Parathyroid adenoma (tissue), 2 donors: ENCODE measurements around the gene OAS3.
A peak's percentile ranks its signal among the peaks of the same experiment; 100 is the strongest.

ENCODE experiments used
- H2AFZ ChIP-seq: fragments of 300-600 bp; sonication (generic); one replicate; pipeline ENCODE4 v1.7.0; 2017; ENCODE audit warnings: antibody characterized with exemption, mild to moderate bottlenecking
- H3K27ac ChIP-seq: fragments of 300-600 bp; sonication (generic); one replicate; pipeline ENCODE4 v1.7.0; 2017
- H3K27me3 ChIP-seq: fragments of 300-600 bp; sonication (generic); one replicate; pipeline ENCODE4 v1.7.0; 2017; ENCODE audit warnings: low read length; ENCODE audit not compliant: control insufficient read depth, insufficient read depth
- H3K36me3 ChIP-seq: fragments of 300-600 bp; sonication (generic); one replicate; pipeline ENCODE4 v1.7.0; 2017; ENCODE audit warnings: low read length; ENCODE audit not compliant: control insufficient read depth, insufficient read depth
- H3K4me1 ChIP-seq: fragments of 300-600 bp; sonication (generic); one replicate; pipeline ENCODE4 v1.7.0; 2017; ENCODE audit warnings: control low read depth
- H3K4me2 ChIP-seq: fragments of 300-600 bp; sonication (generic); one replicate; pipeline ENCODE4 v1.7.0; 2017; ENCODE audit warnings: low read length
- H3K4me3 ChIP-seq: fragments of 300-600 bp; sonication (generic); one replicate; pipeline ENCODE4 v1.7.0; 2017; ENCODE audit warnings: low read depth, low read length
- H3K79me2 ChIP-seq: fragments of 300-600 bp; sonication (generic); one replicate; pipeline ENCODE4 v1.7.0; 2017; ENCODE audit warnings: control low read depth
- H3K9ac ChIP-seq: fragments of 300-600 bp; sonication (generic); one replicate; pipeline ENCODE4 v1.7.0; 2017; ENCODE audit warnings: mild to moderate bottlenecking
- H3K9me3 ChIP-seq: fragments of 300-600 bp; sonication (generic); one replicate; pipeline ENCODE4 v1.7.0; 2017; ENCODE audit warnings: low read length; ENCODE audit not compliant: control insufficient read depth
- TF ChIP-seq, protein P1 (sequence below): fragments of 300-600 bp; sonication (generic); IDR thresholded peaks from one replicate; pipeline ENCODE4 v1.7.0; 2017; ENCODE audit warnings: antibody characterized with exemption, mild to moderate bottlenecking
- donor health status: primary hyperparathyroidism.

Gene OAS3

DNA sequence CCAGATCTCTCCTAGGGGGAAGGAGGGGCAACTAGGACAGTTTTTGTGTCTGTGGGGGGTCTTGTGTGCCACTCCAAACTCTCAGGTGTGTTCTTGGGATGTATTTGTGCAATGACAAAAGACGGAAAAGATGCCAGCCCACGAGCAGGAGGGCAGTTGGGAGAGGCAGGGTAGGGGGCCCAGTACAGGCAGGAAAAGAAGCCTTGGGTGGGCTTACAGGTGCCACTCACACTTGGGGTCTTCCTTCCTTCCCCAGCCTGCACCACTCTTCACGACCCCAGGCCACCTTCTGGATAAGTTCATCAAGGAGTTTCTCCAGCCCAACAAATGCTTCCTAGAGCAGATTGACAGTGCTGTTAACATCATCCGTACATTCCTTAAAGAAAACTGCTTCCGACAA, 64.4 kb downstream of the OAS3 start:
- Histone ChIP-seq H3K79me2 (no peaks in the 10 kb centered on the region), H3K27ac (no peak overlapping the region), H2AFZ (no peak overlapping the region), H3K9ac (no peak overlapping the region), H3K36me3 (no peaks in the 10 kb centered on the region), H3K4me1 (peaks cover 8% of the 10 kb centered on the region), H3K9me3 (no peaks in the 10 kb centered on the region), H3K4me3 (no peak overlapping the region), H3K27me3 (no peaks in the 10 kb centered on the region), H3K4me2 (no peak overlapping the region)
- TF ChIP-seq, protein P1, sequence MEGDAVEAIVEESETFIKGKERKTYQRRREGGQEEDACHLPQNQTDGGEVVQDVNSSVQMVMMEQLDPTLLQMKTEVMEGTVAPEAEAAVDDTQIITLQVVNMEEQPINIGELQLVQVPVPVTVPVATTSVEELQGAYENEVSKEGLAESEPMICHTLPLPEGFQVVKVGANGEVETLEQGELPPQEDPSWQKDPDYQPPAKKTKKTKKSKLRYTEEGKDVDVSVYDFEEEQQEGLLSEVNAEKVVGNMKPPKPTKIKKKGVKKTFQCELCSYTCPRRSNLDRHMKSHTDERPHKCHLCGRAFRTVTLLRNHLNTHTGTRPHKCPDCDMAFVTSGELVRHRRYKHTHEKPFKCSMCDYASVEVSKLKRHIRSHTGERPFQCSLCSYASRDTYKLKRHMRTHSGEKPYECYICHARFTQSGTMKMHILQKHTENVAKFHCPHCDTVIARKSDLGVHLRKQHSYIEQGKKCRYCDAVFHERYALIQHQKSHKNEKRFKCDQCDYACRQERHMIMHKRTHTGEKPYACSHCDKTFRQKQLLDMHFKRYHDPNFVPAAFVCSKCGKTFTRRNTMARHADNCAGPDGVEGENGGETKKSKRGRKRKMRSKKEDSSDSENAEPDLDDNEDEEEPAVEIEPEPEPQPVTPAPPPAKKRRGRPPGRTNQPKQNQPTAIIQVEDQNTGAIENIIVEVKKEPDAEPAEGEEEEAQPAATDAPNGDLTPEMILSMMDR, result no peak

DNA sequence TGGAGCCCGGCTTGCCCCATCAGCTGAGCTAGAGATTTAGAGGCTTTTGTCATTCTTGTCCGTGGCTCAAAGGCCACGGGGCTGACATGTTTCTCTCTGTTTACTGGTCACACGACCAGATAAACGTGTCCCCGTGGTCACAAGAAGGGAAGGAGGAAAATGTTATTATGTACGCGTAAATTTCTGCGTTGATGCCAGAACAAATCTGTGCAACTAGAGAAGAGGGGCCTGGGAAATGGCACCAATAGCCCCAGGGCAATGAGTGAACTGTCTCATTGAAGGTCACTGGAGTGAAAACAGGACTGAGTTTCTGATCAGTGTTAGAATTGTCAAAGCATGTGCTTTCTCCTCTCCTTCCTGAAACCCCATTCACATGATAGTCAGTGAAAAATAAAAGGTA, 65.4 kb downstream of the OAS3 start:
- Histone ChIP-seq H3K27me3 (no peaks in the 10 kb centered on the region), H3K4me1 (peaks cover 18% of the 10 kb centered on the region), H2AFZ (no peak overlapping the region), H3K36me3 (no peaks in the 10 kb centered on the region), H3K9ac (no peak overlapping the region), H3K9me3 (no peaks in the 10 kb centered on the region), H3K4me2 (no peak overlapping the region), H3K27ac (no peak overlapping the region), H3K4me3 (no peak overlapping the region), H3K79me2 (no peaks in the 10 kb centered on the region)
- TF ChIP-seq, protein P1, result no peak

DNA sequence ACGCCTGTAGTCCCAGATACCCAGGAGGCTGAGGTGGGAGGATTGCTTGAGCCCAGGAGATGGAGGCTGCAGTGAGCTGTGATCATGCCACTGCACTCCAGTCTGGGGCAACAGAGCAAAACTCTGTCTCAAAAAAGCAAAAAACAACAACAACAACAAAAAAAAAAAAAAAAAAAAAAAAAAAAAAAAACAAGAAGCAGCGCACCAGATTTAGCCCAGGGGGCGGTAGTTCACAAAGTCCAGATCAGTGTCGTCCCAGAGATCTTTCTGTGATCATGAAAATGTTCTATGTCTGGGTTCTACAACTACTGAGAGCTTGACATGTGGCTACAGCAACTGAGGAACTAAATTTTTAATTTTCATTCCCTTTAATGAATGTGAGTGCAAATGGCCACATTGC, 67.5 kb downstream of the OAS3 start:
- H3K4me2 ChIP-seq, result no peak overlapping the region
- H3K27me3 ChIP-seq, result no peaks in the 10 kb centered on the region
- no peak overlapping the region for H2AFZ ChIP-seq
- no peaks in the 10 kb centered on the region for H3K36me3 ChIP-seq
- no peak overlapping the region for H3K27ac ChIP-seq
- H3K4me1 ChIP-seq, result peaks cover 27% of the 10 kb centered on the region
- H3K4me3 ChIP-seq, result no peak overlapping the region
- no peaks in the 10 kb centered on the region for H3K79me2 ChIP-seq
- TF ChIP-seq, protein P1, result peak; percentile 44
- no peak overlapping the region for H3K9ac ChIP-seq
- no peaks in the 10 kb centered on the region for H3K9me3 ChIP-seq

DNA sequence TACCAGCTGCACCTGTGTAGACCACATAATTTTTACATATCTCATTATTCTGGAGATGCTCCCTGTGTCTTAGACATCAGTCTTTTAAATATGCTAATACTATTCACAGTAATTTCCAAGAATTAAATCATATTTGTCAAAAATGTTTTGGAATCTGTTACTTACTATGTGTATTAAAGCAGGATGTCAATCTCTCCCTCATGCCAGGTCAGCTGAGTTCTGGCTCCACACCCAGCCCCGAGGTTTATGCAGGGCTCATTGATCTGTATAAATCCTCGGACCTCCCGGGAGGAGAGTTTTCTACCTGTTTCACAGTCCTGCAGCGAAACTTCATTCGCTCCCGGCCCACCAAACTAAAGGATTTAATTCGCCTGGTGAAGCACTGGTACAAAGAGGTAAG, 67.9 kb downstream of the OAS3 start:
- Histone ChIP-seq H3K9ac (no peak overlapping the region), H3K27me3 (no peaks in the 10 kb centered on the region), H3K4me2 (no peak overlapping the region), H3K27ac (no peak overlapping the region), H2AFZ (no peak overlapping the region), H3K79me2 (no peaks in the 10 kb centered on the region), H3K9me3 (no peaks in the 10 kb centered on the region), H3K4me1 (peaks cover 27% of the 10 kb centered on the region), H3K4me3 (no peak overlapping the region), H3K36me3 (no peaks in the 10 kb centered on the region)
- TF ChIP-seq, protein P1, result no peak

DNA sequence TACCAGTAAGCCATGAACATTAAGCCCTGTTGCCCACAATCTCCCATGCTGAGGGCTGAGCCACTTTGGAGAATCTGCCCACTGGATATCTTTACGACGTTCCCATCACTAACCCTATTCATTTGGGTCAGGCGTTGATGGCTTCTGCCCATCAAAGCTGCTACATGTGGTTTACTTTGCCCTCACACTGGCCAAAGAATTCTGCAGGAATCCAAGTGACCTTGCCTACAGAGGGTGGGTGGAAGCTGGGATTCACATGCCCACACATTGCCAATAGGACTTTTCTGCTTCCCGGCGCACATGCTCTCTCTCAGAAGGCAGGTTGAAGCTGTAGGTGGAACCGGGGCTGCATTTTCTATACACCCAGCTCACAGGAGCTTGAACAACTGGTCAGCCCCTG, 68.4 kb downstream of the OAS3 start:
- no peak overlapping the region for H3K4me3 ChIP-seq
- peaks cover 27% of the 10 kb centered on the region for H3K4me1 ChIP-seq
- peak overlapping the region; percentile 74 for H2AFZ ChIP-seq
- TF ChIP-seq, protein P1, result no peak
- no peaks in the 10 kb centered on the region for H3K9me3 ChIP-seq
- H3K36me3 ChIP-seq, result no peaks in the 10 kb centered on the region
- H3K79me2 ChIP-seq, result no peaks in the 10 kb centered on the region
- H3K4me2 ChIP-seq, result no peak overlapping the region
- H3K27ac ChIP-seq, result peak overlapping the region; percentile 60
- no peaks in the 10 kb centered on the region for H3K27me3 ChIP-seq
- no peak overlapping the region for H3K9ac ChIP-seq
